Activated CD4-positive, CD25-positive, alpha-beta regulatory T cell treated with anti-CD3 and anti-CD28 coated beads, Interleukin-2, amount 50 U/mL, for 16 hours (primary cell): Measurements from ENCODE around the gene VAV1.
"Not testable (repeated sequence)": the region's sequence is repeated elsewhere in the genome, so short reads cannot be mapped to it uniquely, and the experiment has no call there.

ENCODE experiments used
- DNase-seq: peaks from one replicate; pipeline ENCODE4 v3.0.0-alpha.2; 2020; ENCODE audit warnings: low read depth, low spot score

Gene VAV1

GRCh38 chr19:6754653-6755463, 17.6 kb upstream of the VAV1 start:
- no peak for DNase-seq

- no peak for DNase-seq
These were observed 11.9 kb upstream of the VAV1 start for GRCh38 chr19:6760606-6761005.

- no peak for DNase-seq
These were observed 11.3 kb upstream of the VAV1 start for GRCh38 chr19:6761053-6761676.

- not testable (repeated sequence) for DNase-seq
These were observed 10.2 kb upstream of the VAV1 start for GRCh38 chr19:6762253-6762797.

- no peak for DNase-seq
These were observed 6.7 kb upstream of the VAV1 start for GRCh38 chr19:6765738-6766356.

- no peak for DNase-seq
These were observed 6.0 kb upstream of the VAV1 start for GRCh38 chr19:6766357-6767080.

GRCh38 chr19:6767081-6767356, 5.5 kb upstream of the VAV1 start:
- peak; percentile 14 for DNase-seq

- peak; percentile 83 for DNase-seq
These were observed 4.9 kb upstream of the VAV1 start, which contains the start of gene SH2D3A for GRCh38 chr19:6767357-6768235. SH2D3A (minus strand) TSS chr19:6767435; CDS start chr19:6763748, 3,687 bp downstream.

GRCh38 chr19:6768236-6768785, 4.2 kb upstream of the VAV1 start:
- no peak for DNase-seq

GRCh38 chr19:6769006-6769619, 3.4 kb upstream of the VAV1 start:
- no peak for DNase-seq

GRCh38 chr19:6771648-6772027, 870 bp upstream of the VAV1 start:
- DNase-seq, result not testable (repeated sequence)

GRCh38 chr19:6772866-6773322, 386 bp downstream of the VAV1 start:
- no peak for DNase-seq

- peak; percentile 11 for DNase-seq
These were observed 919 bp downstream of the VAV1 start for GRCh38 chr19:6773323-6773931.

GRCh38 chr19:6774821-6775707, 2.6 kb downstream of the VAV1 start:
- no peak for DNase-seq

GRCh38 chr19:6776045-6776444, 3.5 kb downstream of the VAV1 start:
- not testable (repeated sequence) for DNase-seq

GRCh38 chr19:6776999-6777398, 4.5 kb downstream of the VAV1 start:
- no peak for DNase-seq

- no peak for DNase-seq
These were observed 4.9 kb downstream of the VAV1 start for GRCh38 chr19:6777434-6777833.

- no peak for DNase-seq
These were observed 5.9 kb downstream of the VAV1 start for GRCh38 chr19:6778386-6778785.

- no peak for DNase-seq
These were observed 6.7 kb downstream of the VAV1 start for GRCh38 chr19:6779206-6779605.
